ENCODE data around the gene DNAH3. TPM values are rescaled to one million over a fixed set of nuclear protein-coding genes. Genes with fewer than 3 reads are reported as not detected.
"Not testable (repeated sequence)": the region's sequence is repeated elsewhere in the genome, so short reads cannot be mapped to it uniquely, and the experiment has no call there.

Gene DNAH3
- total RNA-seq, 1 donor from 2014 or later = 1.0 TPM

GRCh38 chr16:21076186-21076883 is 74.3 kb downstream of the DNAH3 start:
- Histone ChIP-seq H3K9me3 (ENCODE audit: control insufficient read depth in 3 of 3, low read length in 3 of 3) (no peaks in the 10 kb centered on the region), H3K9ac (ENCODE audit: low read depth in 1 of 3, low read length in 3 of 3) (no peak overlapping the region), H3K27me3 (ENCODE audit: control insufficient read depth in 3 of 3, insufficient read depth in 3 of 3, low read length in 3 of 3) (no peaks in the 10 kb centered on the region), H3K27ac (ENCODE audit: low read depth, low read length) (no peak overlapping the region), H3K4me1 (ENCODE audit: control insufficient read depth in 3 of 3, insufficient read depth in 3 of 3, low read length in 3 of 3) (no peaks in the 10 kb centered on the region), H3K36me3 (ENCODE audit: control insufficient read depth in 3 of 3, insufficient read depth in 3 of 3, low read length in 3 of 3) (no peaks in the 10 kb centered on the region), H3K4me3 (ENCODE audit: low read length in 3 of 3) (no peak overlapping the region)

GRCh38 chr16:21075252-21075651 is 75.4 kb downstream of the DNAH3 start:
- H3K9me3 ChIP-seq (ENCODE audit: control insufficient read depth in 3 of 3, low read length in 3 of 3) = no peaks in the 10 kb centered on the region
- H3K27ac ChIP-seq (ENCODE audit: low read depth, low read length) = no peak overlapping the region
- H3K9ac ChIP-seq (ENCODE audit: low read depth in 1 of 3, low read length in 3 of 3) = no peak overlapping the region
- no peaks in the 10 kb centered on the region for H3K4me1 ChIP-seq (ENCODE audit: control insufficient read depth in 3 of 3, insufficient read depth in 3 of 3, low read length in 3 of 3)
- H3K4me3 ChIP-seq (ENCODE audit: low read length in 3 of 3) = no peak overlapping the region
- H3K27me3 ChIP-seq (ENCODE audit: control insufficient read depth in 3 of 3, insufficient read depth in 3 of 3, low read length in 3 of 3) = no peaks in the 10 kb centered on the region
- no peaks in the 10 kb centered on the region for H3K36me3 ChIP-seq (ENCODE audit: control insufficient read depth in 3 of 3, insufficient read depth in 3 of 3, low read length in 3 of 3)

- no peaks in the 10 kb centered on the region for H3K27me3 ChIP-seq (ENCODE audit: control insufficient read depth in 3 of 3, insufficient read depth in 3 of 3, low read length in 3 of 3)
- no peaks in the 10 kb centered on the region for H3K9me3 ChIP-seq (ENCODE audit: control insufficient read depth in 3 of 3, low read length in 3 of 3)
- H3K9ac ChIP-seq (ENCODE audit: low read depth in 1 of 3, low read length in 3 of 3) = no peak overlapping the region
- no peaks in the 10 kb centered on the region for H3K36me3 ChIP-seq (ENCODE audit: control insufficient read depth in 3 of 3, insufficient read depth in 3 of 3, low read length in 3 of 3)
- no peaks in the 10 kb centered on the region for H3K4me1 ChIP-seq (ENCODE audit: control insufficient read depth in 3 of 3, insufficient read depth in 3 of 3, low read length in 3 of 3)
- H3K4me3 ChIP-seq (ENCODE audit: low read length in 3 of 3) = no peak overlapping the region
- no peak overlapping the region for H3K27ac ChIP-seq (ENCODE audit: low read depth, low read length)
These were observed 77.7 kb downstream of the DNAH3 start for GRCh38 chr16:21072976-21073375.

- H3K36me3 ChIP-seq (ENCODE audit: control insufficient read depth in 3 of 3, insufficient read depth in 3 of 3, low read length in 3 of 3) = no peaks in the 10 kb centered on the region
These were observed 78.9 kb downstream of the DNAH3 start for GRCh38 chr16:21071741-21072140.

GRCh38 chr16:21070564-21070963 is 80.1 kb downstream of the DNAH3 start:
- Histone ChIP-seq H3K27ac (ENCODE audit: low read depth, low read length) (no peak overlapping the region), H3K9ac (ENCODE audit: low read depth in 1 of 3, low read length in 3 of 3) (no peak overlapping the region), H3K36me3 (ENCODE audit: control insufficient read depth in 3 of 3, insufficient read depth in 3 of 3, low read length in 3 of 3) (no peaks in the 10 kb centered on the region), H3K9me3 (ENCODE audit: control insufficient read depth in 3 of 3, low read length in 3 of 3) (no peaks in the 10 kb centered on the region), H3K27me3 (ENCODE audit: control insufficient read depth in 3 of 3, insufficient read depth in 3 of 3, low read length in 3 of 3) (no peaks in the 10 kb centered on the region), H3K4me1 (ENCODE audit: control insufficient read depth in 3 of 3, insufficient read depth in 3 of 3, low read length in 3 of 3) (no peaks in the 10 kb centered on the region), H3K4me3 (ENCODE audit: low read length in 3 of 3) (no peak overlapping the region)

More at GRCh38 chr16:21071741-21072140, 78.9 kb downstream of the DNAH3 start:
- Histone ChIP-seq H3K27ac (ENCODE audit: low read depth, low read length) (no peak overlapping the region), H3K9me3 (ENCODE audit: control insufficient read depth in 3 of 3, low read length in 3 of 3) (no peaks in the 10 kb centered on the region), H3K4me3 (ENCODE audit: low read length in 3 of 3) (no peak overlapping the region), H3K27me3 (ENCODE audit: control insufficient read depth in 3 of 3, insufficient read depth in 3 of 3, low read length in 3 of 3) (no peaks in the 10 kb centered on the region), H3K9ac (ENCODE audit: low read depth in 1 of 3, low read length in 3 of 3) (no peak overlapping the region), H3K4me1 (ENCODE audit: control insufficient read depth in 3 of 3, insufficient read depth in 3 of 3, low read length in 3 of 3) (no peaks in the 10 kb centered on the region)

GRCh38 chr16:21069986-21070385 is 80.7 kb downstream of the DNAH3 start:
- H3K4me3 ChIP-seq (ENCODE audit: low read length in 3 of 3) = no peak overlapping the region
- no peaks in the 10 kb centered on the region for H3K4me1 ChIP-seq (ENCODE audit: control insufficient read depth in 3 of 3, insufficient read depth in 3 of 3, low read length in 3 of 3)
- H3K27ac ChIP-seq (ENCODE audit: low read depth, low read length) = no peak overlapping the region

GRCh38 chr16:21064203-21064602 is 86.4 kb downstream of the DNAH3 start:
- Histone ChIP-seq H3K27ac (ENCODE audit: low read depth, low read length) (no peak overlapping the region), H3K36me3 (ENCODE audit: control insufficient read depth in 3 of 3, insufficient read depth in 3 of 3, low read length in 3 of 3) (no peaks in the 10 kb centered on the region), H3K4me1 (ENCODE audit: control insufficient read depth in 3 of 3, insufficient read depth in 3 of 3, low read length in 3 of 3) (no peaks in the 10 kb centered on the region), H3K27me3 (ENCODE audit: control insufficient read depth in 3 of 3, insufficient read depth in 3 of 3, low read length in 3 of 3) (peaks cover 0 to 2% (median 0%) of the 10 kb centered on the region in 3 donors), H3K4me3 (ENCODE audit: low read length in 3 of 3) (no peak overlapping the region), H3K9me3 (ENCODE audit: control insufficient read depth in 3 of 3, low read length in 3 of 3) (no peaks in the 10 kb centered on the region), H3K9ac (ENCODE audit: low read depth in 1 of 3, low read length in 3 of 3) (no peak overlapping the region)

More at GRCh38 chr16:21069986-21070385, 80.7 kb downstream of the DNAH3 start:
- Histone ChIP-seq H3K27me3 (ENCODE audit: control insufficient read depth in 3 of 3, insufficient read depth in 3 of 3, low read length in 3 of 3) (no peaks in the 10 kb centered on the region), H3K9ac (ENCODE audit: low read depth in 1 of 3, low read length in 3 of 3) (no peak overlapping the region), H3K9me3 (ENCODE audit: control insufficient read depth in 3 of 3, low read length in 3 of 3) (no peaks in the 10 kb centered on the region), H3K36me3 (ENCODE audit: control insufficient read depth in 3 of 3, insufficient read depth in 3 of 3, low read length in 3 of 3) (no peaks in the 10 kb centered on the region)

GRCh38 chr16:21063314-21063713 is 87.3 kb downstream of the DNAH3 start:
- not testable (repeated sequence) for H3K4me3 ChIP-seq (ENCODE audit: low read length in 3 of 3); H3K9ac ChIP-seq (ENCODE audit: low read depth in 1 of 3, low read length in 3 of 3); H3K27me3 ChIP-seq (ENCODE audit: control insufficient read depth in 3 of 3, insufficient read depth in 3 of 3, low read length in 3 of 3)

GRCh38 chr16:21060027-21060510 is 90.6 kb downstream of the DNAH3 start:
- no peaks in the 10 kb centered on the region for H3K4me1 ChIP-seq (ENCODE audit: control insufficient read depth in 3 of 3, insufficient read depth in 3 of 3, low read length in 3 of 3)
- H3K36me3 ChIP-seq (ENCODE audit: control insufficient read depth in 3 of 3, insufficient read depth in 3 of 3, low read length in 3 of 3) = no peaks in the 10 kb centered on the region
- H3K27ac ChIP-seq (ENCODE audit: low read depth, low read length) = no peak overlapping the region
- peaks cover 0 to 2% (median 0%) of the 10 kb centered on the region in 3 donors for H3K27me3 ChIP-seq (ENCODE audit: control insufficient read depth in 3 of 3, insufficient read depth in 3 of 3, low read length in 3 of 3)
- H3K9ac ChIP-seq (ENCODE audit: low read depth in 1 of 3, low read length in 3 of 3) = no peak overlapping the region
- no peak overlapping the region for H3K4me3 ChIP-seq (ENCODE audit: low read length in 3 of 3)
- H3K9me3 ChIP-seq (ENCODE audit: control insufficient read depth in 3 of 3, low read length in 3 of 3) = no peaks in the 10 kb centered on the region

More at GRCh38 chr16:21063314-21063713, 87.3 kb downstream of the DNAH3 start:
- not testable (repeated sequence) for H3K27ac ChIP-seq (ENCODE audit: low read depth, low read length); H3K36me3 ChIP-seq (ENCODE audit: control insufficient read depth in 3 of 3, insufficient read depth in 3 of 3, low read length in 3 of 3); H3K4me1 ChIP-seq (ENCODE audit: control insufficient read depth in 3 of 3, insufficient read depth in 3 of 3, low read length in 3 of 3); H3K9me3 ChIP-seq (ENCODE audit: control insufficient read depth in 3 of 3, low read length in 3 of 3)

- Histone ChIP-seq H3K27me3 (ENCODE audit: control insufficient read depth in 3 of 3, insufficient read depth in 3 of 3, low read length in 3 of 3) (peaks cover 0 to 4% (median 0%) of the 10 kb centered on the region in 3 donors), H3K36me3 (ENCODE audit: control insufficient read depth in 3 of 3, insufficient read depth in 3 of 3, low read length in 3 of 3) (no peaks in the 10 kb centered on the region), H3K4me3 (ENCODE audit: low read length in 3 of 3) (no peak overlapping the region), H3K4me1 (ENCODE audit: control insufficient read depth in 3 of 3, insufficient read depth in 3 of 3, low read length in 3 of 3) (no peaks in the 10 kb centered on the region), H3K9ac (ENCODE audit: low read depth in 1 of 3, low read length in 3 of 3) (no peak overlapping the region), H3K27ac (ENCODE audit: low read depth, low read length) (no peak overlapping the region), H3K9me3 (ENCODE audit: control insufficient read depth in 3 of 3, low read length in 3 of 3) (no peaks in the 10 kb centered on the region)
These were observed 92.8 kb downstream of the DNAH3 start for GRCh38 chr16:21057875-21058274.
